Endodermal cell (in vitro differentiated cells): ENCODE measurements around the gene CYP4A22. TPM values are rescaled to one million over a fixed set of nuclear protein-coding genes. Genes with fewer than 3 reads are reported as not detected.
"Not testable (repeated sequence)": the region's sequence is repeated elsewhere in the genome, so short reads cannot be mapped to it uniquely, and the experiment has no call there.

Experiments used
- DNase-seq: peaks from one replicate; pipeline ENCODE4 v3.0.0-alpha.2; 2017
- H3K27ac ChIP-seq: 2 replicates; pipeline ENCODE4 v1.5.1; 2013; ENCODE audit warnings: mild to moderate bottlenecking, low read depth, low read length, moderate library complexity
- H3K27me3 ChIP-seq: 2 replicates; pipeline ENCODE4 v1.6.1; 2013; ENCODE audit warnings: mild to moderate bottlenecking, low read length, moderate library complexity; ENCODE audit not compliant: insufficient read depth, control insufficient read depth, poor library complexity, severe bottlenecking
- H3K36me3 ChIP-seq: 2 replicates; pipeline ENCODE4 v1.7.0; 2013; ENCODE audit warnings: mild to moderate bottlenecking, low read length, moderate library complexity; ENCODE audit not compliant: control insufficient read depth, insufficient read depth
- H3K4me1 ChIP-seq: one replicate; pipeline ENCODE4 v1.7.0; 2013; ENCODE audit warnings: low read length; ENCODE audit not compliant: control insufficient read depth, insufficient read depth
- H3K4me3 ChIP-seq: 2 replicates; pipeline ENCODE4 v1.5.1; 2013; ENCODE audit warnings: mild to moderate bottlenecking, low read length, moderate library complexity
- H3K9ac ChIP-seq: 2 replicates; pipeline ENCODE4 v1.6.1; 2013; ENCODE audit warnings: mild to moderate bottlenecking, low read length, moderate library complexity; ENCODE audit not compliant: poor library complexity, severe bottlenecking; ENCODE audit errors: extremely low read depth
- H3K9me3 ChIP-seq: 2 replicates; pipeline ENCODE4 v1.6.1; 2013; ENCODE audit warnings: mild to moderate bottlenecking, low read length, moderate library complexity; ENCODE audit not compliant: control insufficient read depth
- H3K27ac Mint-ChIP-seq: 2 replicates; pipeline ENCODE4 v1.8.0; 2020; ENCODE audit warnings: mixed read lengths
- H3K27me3 Mint-ChIP-seq: 2 replicates; pipeline ENCODE4 v1.8.0; 2021; ENCODE audit warnings: mild to moderate bottlenecking, mixed read lengths; ENCODE audit not compliant: insufficient read depth
- H3K36me3 Mint-ChIP-seq: 2 replicates; pipeline ENCODE4 v1.8.0; 2020; ENCODE audit warnings: low read depth, mixed read lengths
- H3K4me1 Mint-ChIP-seq: 2 replicates; pipeline ENCODE4 v1.8.0; 2020; ENCODE audit warnings: mixed read lengths
- H3K4me3 Mint-ChIP-seq: 2 replicates; pipeline ENCODE4 v1.8.0; 2020; ENCODE audit warnings: mild to moderate bottlenecking, moderate library complexity, mixed read lengths
- H3K9me3 Mint-ChIP-seq: 2 replicates; pipeline ENCODE4 v1.8.0; 2020; ENCODE audit warnings: mild to moderate bottlenecking, mixed read lengths
- WGBS, 2 experiments: methylation state at CpG; one replicate each; pipeline versions ENCODE4 v1.1.5 to v1.1.7; 2013; ENCODE audit warnings: missing lambda C conversion rate in 2 of 2, mixed read lengths in 1 of 2; ENCODE audit not compliant: insufficient coverage in 1 of 2, insufficient read length in 1 of 2; 5-methylcytosine and 5-hydroxymethylcytosine counted together
- long read RNA-seq, 4 experiments: library from polyadenylated mRNA in 2 of 4; library from RNA in 1 of 4; library from capped mRNA in 1 of 4; stranded (forward) in 3 of 4; unstranded in 1 of 4; transcript quantifications; one replicate each; pipeline ENCODE4 v2.0.0, GENCODE V29; 2020 to 2021; ENCODE audit warnings: inconsistent platforms in 1 of 4
- polyA plus RNA-seq, 2 experiments: library from polyadenylated mRNA; stranded (reverse); fragments of 50-300 nt; gene quantifications; one replicate each; pipeline ENCODE4 v1.2.3, GENCODE V29; 2013
- total RNA-seq, 2 donors: library from RNA; stranded (reverse); fragmentation: NEBNext Ultra II Directional in 1 of 2; extraction: Animal tissue kit (Norgen Biotek cat#: 25700) in 1 of 2; gene quantifications; 2 replicates in 1 of 2; 3 replicates in 1 of 2; pipeline ENCODE4 v1.2.1, GENCODE V29; 2021
- TF ChIP-seq, protein P1 (sequence below): fragments of 200-600 bp; sonication (generic); conservative IDR thresholded peaks from 2 replicates; pipeline ENCODE4 v1.5.0; 2021; ENCODE audit warnings: antibody characterized with exemption, mild to moderate bottlenecking

The CYP4A22 gene, protein sequence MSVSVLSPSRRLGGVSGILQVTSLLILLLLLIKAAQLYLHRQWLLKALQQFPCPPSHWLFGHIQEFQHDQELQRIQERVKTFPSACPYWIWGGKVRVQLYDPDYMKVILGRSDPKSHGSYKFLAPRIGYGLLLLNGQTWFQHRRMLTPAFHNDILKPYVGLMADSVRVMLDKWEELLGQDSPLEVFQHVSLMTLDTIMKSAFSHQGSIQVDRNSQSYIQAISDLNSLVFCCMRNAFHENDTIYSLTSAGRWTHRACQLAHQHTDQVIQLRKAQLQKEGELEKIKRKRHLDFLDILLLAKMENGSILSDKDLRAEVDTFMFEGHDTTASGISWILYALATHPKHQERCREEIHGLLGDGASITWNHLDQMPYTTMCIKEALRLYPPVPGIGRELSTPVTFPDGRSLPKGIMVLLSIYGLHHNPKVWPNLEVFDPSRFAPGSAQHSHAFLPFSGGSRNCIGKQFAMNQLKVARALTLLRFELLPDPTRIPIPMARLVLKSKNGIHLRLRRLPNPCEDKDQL
- total RNA-seq, result under 1 TPM in 1 of 2 donors, not detected in 1; 0.35 TPM
- polyA plus RNA-seq (2013, experiment 1 of 2), result not detected
- not detected for polyA plus RNA-seq (2013, experiment 2 of 2)
- long read RNA-seq, experiment 1, result 0 reads
- long read RNA-seq, experiment 2, result 0 reads
- long read RNA-seq, experiment 3, result 0 reads
- long read RNA-seq, experiment 4, result 0 reads

DNA sequence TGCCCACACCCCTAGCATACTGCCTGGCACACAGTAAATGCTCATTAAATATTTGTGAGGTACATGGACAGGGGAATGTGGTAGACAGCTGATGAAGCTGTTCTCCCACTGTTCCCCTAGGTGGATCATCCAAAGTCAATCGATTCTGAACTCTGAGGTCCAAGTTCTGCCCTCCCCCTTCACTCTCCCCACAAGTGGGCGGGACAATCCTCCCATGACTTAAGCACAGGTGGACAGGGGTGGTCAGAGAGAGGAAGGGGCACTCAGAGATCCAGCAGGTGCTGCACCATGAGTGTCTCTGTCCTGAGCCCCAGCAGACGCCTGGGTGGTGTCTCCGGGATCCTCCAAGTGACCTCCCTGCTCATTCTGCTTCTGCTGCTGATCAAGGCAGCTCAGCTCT lies at the start of gene CYP4A22:
TSS of gene CYP4A22 (plus strand) at position 244 of the 400 bp plus-strand sequence. CDS start at position 289, 45 bp downstream.
- no peak within 1 kb of the TSS for H3K27ac ChIP-seq
- no peak within 1 kb of the TSS for H3K4me3 Mint-ChIP-seq
- TF ChIP-seq, protein P1, sequence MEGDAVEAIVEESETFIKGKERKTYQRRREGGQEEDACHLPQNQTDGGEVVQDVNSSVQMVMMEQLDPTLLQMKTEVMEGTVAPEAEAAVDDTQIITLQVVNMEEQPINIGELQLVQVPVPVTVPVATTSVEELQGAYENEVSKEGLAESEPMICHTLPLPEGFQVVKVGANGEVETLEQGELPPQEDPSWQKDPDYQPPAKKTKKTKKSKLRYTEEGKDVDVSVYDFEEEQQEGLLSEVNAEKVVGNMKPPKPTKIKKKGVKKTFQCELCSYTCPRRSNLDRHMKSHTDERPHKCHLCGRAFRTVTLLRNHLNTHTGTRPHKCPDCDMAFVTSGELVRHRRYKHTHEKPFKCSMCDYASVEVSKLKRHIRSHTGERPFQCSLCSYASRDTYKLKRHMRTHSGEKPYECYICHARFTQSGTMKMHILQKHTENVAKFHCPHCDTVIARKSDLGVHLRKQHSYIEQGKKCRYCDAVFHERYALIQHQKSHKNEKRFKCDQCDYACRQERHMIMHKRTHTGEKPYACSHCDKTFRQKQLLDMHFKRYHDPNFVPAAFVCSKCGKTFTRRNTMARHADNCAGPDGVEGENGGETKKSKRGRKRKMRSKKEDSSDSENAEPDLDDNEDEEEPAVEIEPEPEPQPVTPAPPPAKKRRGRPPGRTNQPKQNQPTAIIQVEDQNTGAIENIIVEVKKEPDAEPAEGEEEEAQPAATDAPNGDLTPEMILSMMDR, result no peak
- no peaks in the 10 kb centered on the region for H3K36me3 ChIP-seq
- no peaks in the 10 kb centered on the region for H3K9me3 Mint-ChIP-seq
- H3K27me3 ChIP-seq, result no peaks in the 10 kb centered on the region
- H3K9me3 ChIP-seq, result no peaks in the 10 kb centered on the region
- H3K4me1 ChIP-seq, result peaks cover 13% of the 10 kb centered on the region
- no peaks in the 10 kb centered on the region for H3K36me3 Mint-ChIP-seq
- H3K9ac ChIP-seq, result no peak within 1 kb of the TSS
- H3K27ac Mint-ChIP-seq, result no peak within 1 kb of the TSS
- no peak within 1 kb of the TSS for H3K4me3 ChIP-seq
- no peak for DNase-seq
- H3K27me3 Mint-ChIP-seq, result peaks cover 2% of the 10 kb centered on the region
- WGBS, 2 experiments, result 90 to 98% methylated on average over 2 to 4 of the region's 4 CpGs
- peaks cover 25% of the 10 kb centered on the region for H3K4me1 Mint-ChIP-seq

DNA sequence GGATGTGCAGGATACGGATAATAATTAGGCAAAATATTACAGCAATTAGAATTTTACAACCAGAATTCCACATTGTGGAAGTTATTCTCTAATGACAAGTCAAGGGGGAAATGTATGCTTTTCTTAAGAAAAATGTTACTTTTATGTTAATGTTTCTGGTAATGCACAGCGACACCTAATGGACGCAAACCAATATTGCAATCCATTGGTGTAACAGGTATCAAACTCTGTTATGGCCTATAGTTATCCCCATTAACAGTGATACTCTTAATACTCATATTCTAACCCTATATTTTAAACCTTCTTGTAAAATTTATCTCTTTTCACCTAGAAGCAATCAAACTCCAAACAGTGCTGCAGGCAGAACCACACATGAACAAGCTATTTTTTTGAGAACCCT lies 47.9 kb upstream of the CYP4A22 start:
- H3K4me3 ChIP-seq, H3K9me3 ChIP-seq, H3K27me3 ChIP-seq, H3K27ac Mint-ChIP-seq, H3K36me3 Mint-ChIP-seq, H3K4me1 Mint-ChIP-seq, H3K9ac ChIP-seq, H3K27me3 Mint-ChIP-seq, H3K4me1 ChIP-seq, H3K9me3 Mint-ChIP-seq, H3K36me3 ChIP-seq, H3K4me3 Mint-ChIP-seq, H3K27ac ChIP-seq: not testable (repeated sequence)
- 0% methylated on average over 2 of the region's 3 CpGs for WGBS, 2 experiments
- TF ChIP-seq, protein P1, result peak; percentile 77
- DNase-seq, result peak; percentile 62

DNA sequence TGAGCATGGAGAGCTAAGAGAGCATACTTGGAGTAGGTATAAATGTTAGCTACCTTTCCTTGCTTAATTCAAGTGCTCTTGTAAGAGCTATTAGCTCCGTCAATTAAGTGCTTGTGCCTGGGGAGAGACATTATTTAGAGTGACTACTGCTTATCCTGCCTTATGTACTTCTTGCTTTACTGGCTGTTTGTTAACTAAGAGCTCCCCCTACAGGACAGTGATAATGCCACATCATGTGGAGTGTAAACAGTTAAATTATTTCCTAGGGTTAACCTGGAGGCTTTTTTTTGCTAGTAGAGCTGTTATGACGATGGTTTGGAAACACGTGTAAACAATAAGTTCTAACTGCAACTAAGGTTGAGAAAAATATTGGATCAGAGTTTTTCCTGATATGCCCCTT lies 45.8 kb upstream of the CYP4A22 start:
- H3K27me3 ChIP-seq, H3K4me3 Mint-ChIP-seq, H3K36me3 ChIP-seq, H3K27me3 Mint-ChIP-seq, H3K4me1 Mint-ChIP-seq, H3K9me3 ChIP-seq, H3K36me3 Mint-ChIP-seq, H3K9ac ChIP-seq, DNase-seq, H3K27ac Mint-ChIP-seq, H3K27ac ChIP-seq, H3K9me3 Mint-ChIP-seq, H3K4me3 ChIP-seq, H3K4me1 ChIP-seq: not testable (repeated sequence)
- TF ChIP-seq, protein P1, result peak; percentile 72
- WGBS, 2 experiments, result 43% methylated on average over 3 of the region's 3 CpGs; no CpG with 5 or more reads in 1 of the 2 experiments
